Middle frontal gyrus (tissue), 1 donor: ENCODE results near the gene ESR2.

Experiments
- DNase-seq: peaks from one replicate; pipeline ENCODE4 v3.0.0-alpha.2; 2015; ENCODE audit warnings: low spot score; ENCODE audit errors: extremely low spot score

Gene ESR2

DNA sequence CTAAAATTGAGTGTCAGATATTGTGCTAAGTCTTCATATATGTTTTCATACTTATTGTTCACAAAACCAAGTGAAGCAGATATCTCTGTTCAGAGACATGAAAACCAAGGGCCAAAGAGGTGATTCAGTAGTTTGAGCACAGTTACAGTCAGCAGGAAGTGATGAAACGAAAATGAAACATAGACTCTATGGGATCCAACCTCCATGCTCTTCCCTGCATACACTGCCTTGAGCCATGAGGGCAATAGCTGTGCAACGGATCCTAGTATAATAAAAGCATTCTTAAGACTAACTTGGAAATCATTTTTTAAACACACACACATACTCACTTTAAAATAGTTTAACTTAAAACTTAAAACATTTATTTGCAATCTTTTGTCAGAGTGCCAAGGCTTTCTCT, 27.9 kb downstream of the ESR2 start:
- DNase-seq, result no peak

DNA sequence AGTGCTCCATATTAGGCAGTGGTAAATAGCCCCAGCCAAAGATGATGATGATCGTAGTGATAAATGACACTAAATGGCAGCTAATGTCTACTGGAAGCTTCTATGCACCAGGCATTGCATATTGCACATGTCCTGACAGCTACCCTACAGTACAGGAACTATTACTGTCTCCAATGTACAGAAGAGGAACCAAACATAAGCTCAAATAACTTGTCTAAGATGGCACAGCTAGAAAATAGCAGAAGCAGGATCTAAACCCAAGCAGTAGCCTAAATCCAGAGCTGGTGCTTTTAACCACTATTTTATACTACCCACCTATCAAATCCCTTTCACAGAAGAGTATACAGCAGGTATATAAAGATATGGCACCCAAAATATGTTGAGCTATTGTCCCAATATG, 28.9 kb downstream of the ESR2 start:
- DNase-seq, result no peak

DNA sequence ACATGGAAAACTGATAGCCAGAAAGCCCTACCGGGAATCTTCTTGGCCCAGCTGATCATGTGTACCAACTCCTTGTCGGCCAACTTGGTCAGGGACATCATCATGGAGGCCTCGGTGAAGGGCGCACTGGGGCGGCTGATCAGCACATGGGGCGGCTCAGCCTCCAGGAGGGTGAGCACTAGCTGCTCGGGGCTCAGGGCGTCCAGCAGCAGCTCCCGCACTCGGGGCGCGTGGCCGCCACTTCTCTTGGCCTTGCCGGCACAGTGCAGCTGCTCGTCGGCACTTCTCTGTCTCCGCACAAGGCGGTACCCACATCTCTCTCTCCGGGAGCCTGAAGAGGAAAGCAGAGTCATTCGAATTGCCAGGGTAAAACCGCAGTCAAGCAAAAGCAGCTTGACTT, 33.8 kb downstream of the ESR2 start:
- DNase-seq, result no peak

GRCh38 chr14:64255756-64256155, 38.4 kb downstream of the ESR2 start:
- no peak for DNase-seq

DNA sequence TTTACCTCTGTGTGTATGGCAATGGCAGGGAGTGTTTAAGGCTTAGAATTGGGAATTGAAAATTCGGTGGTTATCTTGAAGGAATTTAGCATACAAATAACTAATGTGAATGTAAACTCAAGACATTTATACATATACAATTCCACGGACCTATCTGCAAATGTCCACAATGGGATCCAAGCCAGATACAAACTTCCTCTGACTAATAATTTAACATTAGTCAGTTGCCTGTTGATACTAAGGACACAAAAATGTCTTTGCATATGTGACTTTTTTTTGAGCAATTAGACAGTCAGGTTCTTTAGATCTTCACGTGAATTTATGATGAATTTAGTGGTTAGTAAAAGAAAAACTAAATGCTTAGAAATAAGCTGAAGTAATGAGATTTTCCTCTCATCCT, 40.5 kb downstream of the ESR2 start:
- DNase-seq, result no peak

- DNase-seq, result no peak
Observed at GRCh38 chr14:64249363-64249762, 44.8 kb downstream of the ESR2 start.

GRCh38 chr14:64248689-64249088, 45.5 kb downstream of the ESR2 start:
- no peak for DNase-seq

DNA sequence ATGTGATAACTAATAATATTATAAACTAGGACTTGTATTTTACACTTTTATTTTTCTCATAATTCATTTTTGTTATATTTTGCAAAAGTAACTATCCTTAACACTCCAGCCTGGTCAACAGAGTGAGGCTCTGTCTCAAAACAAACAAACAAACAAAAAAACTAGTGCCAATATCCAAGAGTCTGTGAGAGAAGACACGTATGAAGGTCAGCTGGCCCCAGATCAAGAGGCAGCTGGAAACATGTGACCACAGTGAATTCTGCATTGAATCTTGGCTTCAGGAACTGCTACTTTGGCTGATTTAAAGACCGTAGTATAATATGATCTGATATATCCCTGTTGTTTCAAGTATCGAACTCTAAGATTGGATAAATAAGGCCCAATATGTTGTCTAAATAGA, 47.0 kb downstream of the ESR2 start:
- no peak for DNase-seq

- DNase-seq, result no peak
Observed at GRCh38 chr14:64246688-64247087, 47.5 kb downstream of the ESR2 start.

DNA sequence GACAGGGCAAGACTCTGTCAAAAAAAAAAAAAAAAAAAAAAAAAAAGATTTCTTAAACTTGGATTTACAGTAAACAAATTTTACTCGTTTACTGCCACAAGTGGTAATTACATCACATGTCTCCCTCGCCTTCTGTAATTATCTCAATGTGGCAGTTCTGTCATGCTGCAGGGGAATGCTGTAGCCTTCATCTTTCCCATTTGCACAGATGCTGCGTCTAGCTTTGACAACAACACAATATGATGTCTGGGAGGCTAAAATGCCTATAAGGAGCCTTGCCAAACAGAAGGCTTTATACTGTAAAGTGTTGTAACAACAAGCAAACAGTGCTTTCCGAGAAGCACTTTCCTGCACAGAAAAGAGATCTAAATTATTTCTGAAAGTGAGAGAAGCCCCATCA, 48.7 kb downstream of the ESR2 start:
- no peak for DNase-seq

- DNase-seq, result no peak
Observed at GRCh38 chr14:64244279-64244678, 49.9 kb downstream of the ESR2 start.

- DNase-seq, result no peak
Observed at GRCh38 chr14:64238631-64239030, 55.5 kb downstream of the ESR2 start.

DNA sequence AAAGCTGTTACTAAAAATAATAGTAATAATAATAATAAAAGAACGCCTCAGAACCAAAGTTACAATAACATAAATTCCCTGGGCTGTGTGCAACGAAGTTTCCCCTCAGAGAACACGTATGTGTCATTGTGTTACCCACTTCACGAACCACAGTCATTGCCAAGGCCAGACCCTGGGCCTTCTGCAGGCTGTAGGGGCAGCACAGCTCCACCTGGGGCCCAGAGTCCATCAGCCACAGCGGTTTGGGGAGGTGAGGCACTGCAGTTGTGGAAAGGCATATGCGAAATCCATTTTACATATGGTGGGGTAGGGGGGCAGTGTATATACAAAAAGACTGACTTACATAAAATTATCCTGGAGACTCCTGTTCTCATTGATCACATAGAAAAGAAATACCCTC, 56.1 kb downstream of the ESR2 start:
- DNase-seq, result no peak

DNA sequence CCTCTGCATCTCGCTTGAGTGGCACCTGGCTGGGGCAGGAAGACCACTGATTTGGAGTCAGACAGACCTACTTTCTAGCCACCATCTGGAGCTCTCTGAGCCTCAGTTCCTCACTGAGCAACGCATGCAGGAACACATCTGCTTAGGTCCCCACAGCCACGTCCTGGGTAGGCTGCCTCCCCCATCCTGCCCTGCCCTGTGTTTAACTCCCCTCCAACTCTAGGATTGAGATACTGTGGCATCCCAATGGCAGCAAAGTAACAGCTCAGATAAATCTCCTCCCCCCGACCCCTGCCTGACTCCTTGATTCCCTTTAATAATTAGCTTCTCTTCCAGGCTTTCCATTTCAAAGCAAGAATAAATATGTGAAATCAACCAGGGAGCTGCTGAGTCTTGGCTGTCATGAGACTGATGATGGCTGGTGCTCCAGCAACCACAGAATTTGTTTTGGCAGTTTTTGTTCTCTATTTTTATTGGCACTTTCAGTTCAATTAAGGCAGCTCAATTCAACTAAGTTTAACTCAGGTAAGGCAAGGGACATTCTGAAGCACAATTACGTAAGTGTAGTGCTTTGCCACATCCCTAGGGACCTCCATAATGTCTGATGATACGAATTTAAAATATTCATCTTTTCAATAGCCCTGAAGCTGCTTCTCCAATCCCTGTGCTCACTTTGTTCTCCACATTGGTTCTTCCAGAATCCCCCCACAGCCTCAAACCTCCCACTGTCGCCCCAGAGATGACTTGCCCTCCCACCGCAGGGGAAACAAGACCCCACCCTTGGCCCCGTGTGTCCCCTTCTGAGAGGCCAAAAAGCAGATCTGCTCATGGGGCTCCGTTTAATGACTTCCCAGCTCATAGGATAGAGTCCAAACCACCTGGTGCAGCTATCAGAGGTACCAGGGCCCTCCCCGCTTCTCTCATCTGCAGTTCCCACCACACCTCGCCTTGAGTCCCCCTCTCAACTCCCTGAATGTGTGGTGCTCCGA, 58.2 kb downstream of the ESR2 start:
- no peak for DNase-seq

GRCh38 chr14:64234877-64235651, 59.1 kb downstream of the ESR2 start:
- no peak for DNase-seq

DNA sequence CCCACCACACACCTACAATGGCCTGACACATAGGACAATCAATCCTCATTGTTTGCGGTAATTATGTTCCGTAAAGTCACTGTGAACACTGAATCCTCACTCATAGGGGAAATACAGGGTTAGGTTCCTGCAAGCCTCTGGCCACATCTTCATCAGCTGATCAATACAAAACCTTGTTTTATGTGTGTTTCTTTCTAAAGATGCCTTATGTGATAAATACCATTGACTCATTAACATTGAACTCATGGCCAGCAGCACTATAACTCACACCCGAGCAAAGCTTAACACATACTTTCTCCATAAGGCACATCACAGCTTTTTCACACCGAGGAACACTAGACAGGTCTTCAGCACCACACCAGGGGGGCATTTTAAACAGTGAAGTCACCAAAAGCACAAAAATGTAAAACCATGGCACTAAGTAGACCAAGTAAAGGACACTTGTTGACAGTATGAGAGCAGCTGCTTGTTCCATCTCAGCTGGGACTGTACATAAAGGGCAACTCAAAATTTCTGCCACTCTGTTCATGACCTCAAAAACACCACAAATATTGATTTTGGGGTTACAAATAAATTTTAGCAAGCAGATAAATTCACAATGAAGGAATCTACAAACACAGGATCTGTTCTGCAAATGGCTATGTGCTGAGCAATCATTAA, 60.5 kb downstream of the ESR2 start:
- no peak for DNase-seq

DNA sequence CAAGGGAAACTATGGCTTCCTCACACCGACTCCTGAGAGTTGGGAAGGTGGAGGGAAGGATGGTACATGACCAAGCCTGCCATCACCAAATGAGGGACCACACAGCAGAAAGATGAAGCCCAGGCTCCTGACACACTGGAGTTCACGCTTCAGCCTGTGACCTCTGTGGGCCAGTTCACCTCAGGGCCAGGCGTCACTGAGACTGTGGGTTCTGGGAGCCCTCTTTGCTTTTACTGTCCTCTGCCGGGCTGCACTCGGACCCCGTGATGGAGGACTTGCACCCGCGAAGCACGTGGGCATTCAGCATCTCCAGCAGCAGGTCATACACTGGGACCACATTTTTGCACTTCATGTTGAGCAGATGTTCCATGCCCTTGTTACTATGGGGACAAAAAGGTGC, 61.2 kb downstream of the ESR2 start:
- DNase-seq, result no peak

- no peak for DNase-seq
Observed at GRCh38 chr14:64232095-64232838, 61.9 kb downstream of the ESR2 start.

DNA sequence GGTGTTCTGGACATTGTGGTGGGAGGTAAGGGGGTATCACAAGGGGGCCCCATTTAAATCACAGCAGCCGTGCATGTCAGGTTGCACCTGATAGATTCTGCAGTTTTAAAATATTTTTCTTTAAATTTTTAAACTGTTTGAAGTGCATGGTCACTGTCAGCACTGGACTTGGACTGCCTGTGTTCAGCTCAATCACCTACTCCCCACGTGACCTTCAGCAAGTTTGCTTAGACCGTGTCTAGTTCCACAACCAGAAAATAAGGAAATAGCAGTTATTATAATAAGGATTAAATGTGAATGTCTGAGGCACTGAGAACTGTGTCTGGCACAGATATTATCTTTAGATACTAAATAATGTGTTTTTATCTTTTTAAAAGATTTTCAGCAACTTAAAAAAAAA, 64.7 kb downstream of the ESR2 start:
- no peak for DNase-seq

DNA sequence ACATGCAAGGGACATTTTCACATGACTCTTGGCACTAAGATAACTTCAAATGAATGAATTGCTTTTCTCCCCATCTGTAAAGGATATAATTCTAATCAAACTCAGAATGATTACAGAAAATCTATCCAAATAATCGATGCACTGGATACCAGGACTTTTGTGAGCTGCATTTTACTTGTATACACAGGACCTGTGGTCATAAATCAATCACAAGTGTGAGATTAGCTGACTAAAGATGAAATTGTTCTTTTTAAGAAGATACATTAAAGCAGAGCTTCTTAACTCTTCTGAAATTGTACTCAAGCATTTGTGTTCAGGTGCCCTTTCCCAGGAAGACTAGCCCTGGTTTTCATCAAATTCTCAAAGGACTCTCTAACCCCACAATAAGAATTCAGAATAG, 66.3 kb downstream of the ESR2 start:
- DNase-seq, result no peak

- DNase-seq, result no peak
Observed at GRCh38 chr14:64225151-64225757, 68.9 kb downstream of the ESR2 start.
